ENCODE data around the gene IGSF9B. TPM values are rescaled to one million over a fixed set of nuclear protein-coding genes. Genes with fewer than 3 reads are reported as not detected.

Gene IGSF9B
- total RNA-seq, 1 experiment from 2014 or later, result 5.6 TPM

DNA sequence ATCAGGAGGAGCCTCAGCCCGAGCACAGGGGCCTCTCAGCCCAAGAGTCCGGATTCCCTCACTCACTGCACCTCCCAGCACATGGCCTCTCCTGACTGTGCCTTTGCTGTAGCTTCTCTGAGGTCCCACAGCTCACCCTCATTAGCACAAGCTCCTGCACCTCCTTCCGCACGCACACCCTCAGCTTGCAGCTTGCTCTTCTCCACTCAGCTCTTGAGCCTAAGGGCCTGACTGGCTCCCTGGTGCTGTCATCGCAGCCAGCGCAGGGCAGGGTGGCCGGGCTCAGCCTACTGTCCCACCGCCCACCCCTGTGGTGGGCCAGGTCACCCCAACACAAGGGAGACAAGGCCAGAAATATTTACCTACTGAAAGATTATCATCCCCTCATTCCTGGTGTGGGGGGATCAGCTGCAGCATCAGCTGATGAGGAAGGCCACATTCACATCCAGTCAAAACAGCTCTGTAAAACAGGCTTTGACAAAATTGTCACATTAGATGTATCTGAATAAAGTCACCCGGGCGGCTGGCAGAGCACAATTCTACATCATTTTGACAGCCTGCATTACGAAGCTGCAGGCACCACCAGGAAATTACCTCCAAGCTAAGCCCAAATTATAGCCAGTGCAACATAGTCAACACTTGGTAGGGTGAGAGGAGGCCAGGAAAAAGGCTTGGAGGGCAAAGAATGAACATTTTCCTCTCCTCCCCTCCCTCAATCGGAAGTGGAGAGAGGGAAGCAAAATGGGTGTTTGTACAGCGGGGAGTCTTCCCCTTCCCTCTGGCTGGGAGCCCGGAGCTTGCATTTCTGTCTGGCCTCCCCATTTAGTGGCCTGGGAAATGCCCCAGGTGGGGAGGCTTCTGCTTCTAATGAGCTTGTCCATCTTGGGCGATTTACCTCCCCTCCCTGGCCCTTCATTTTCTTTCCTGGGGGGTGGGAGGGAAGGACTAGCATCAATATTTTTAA is 29.5 kb upstream of the IGSF9B start:
- no peak for DNase-seq (ENCODE audit: low spot score)

- no peak for DNase-seq (ENCODE audit: low spot score)
Observed at GRCh38 chr11:133984828-133985227, 28.1 kb upstream of the IGSF9B start.

DNA sequence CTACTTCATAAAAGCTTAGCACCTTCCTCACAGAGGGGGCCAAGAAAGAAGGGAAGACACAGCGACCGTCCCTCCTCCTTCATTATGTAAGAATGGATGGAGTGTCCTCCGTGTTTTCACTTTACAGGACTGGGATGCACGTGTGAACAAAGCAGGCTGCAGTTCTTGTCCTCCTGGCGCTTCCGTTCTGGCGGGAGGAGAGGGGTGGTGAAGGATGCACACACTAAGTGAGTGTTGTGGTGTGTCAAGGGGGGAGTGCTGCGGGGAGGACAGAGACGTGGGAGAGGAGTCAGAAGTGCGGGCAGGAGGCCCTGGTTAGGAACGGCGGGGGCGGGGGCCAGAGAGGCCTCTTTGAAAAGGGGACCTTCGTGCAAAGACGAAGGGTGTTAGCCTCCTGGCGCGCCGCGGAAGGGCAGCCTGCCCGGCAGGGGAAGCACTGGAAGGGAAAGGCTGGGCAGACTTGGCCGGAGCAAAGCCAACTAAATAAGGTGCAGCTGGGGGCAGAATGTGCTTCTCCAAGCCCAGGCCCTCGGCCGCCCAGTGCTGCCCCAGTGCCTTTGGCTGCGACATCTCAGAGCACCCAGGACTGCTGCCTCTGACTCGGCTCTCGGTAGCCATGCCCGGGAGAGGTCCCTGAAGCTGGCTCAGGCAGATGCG is 27.0 kb upstream of the IGSF9B start:
- no peak for DNase-seq (ENCODE audit: low spot score)

GRCh38 chr11:133982876-133983275 is 26.1 kb upstream of the IGSF9B start:
- DNase-seq (ENCODE audit: low spot score), result no peak

GRCh38 chr11:133982151-133982550 is 25.4 kb upstream of the IGSF9B start:
- DNase-seq (ENCODE audit: low spot score), result no peak

- no peak for DNase-seq (ENCODE audit: low spot score)
Observed at GRCh38 chr11:133981156-133981555, 24.4 kb upstream of the IGSF9B start.

- no peak for DNase-seq (ENCODE audit: low spot score)
Observed at GRCh38 chr11:133980665-133981064, 23.9 kb upstream of the IGSF9B start.

DNA sequence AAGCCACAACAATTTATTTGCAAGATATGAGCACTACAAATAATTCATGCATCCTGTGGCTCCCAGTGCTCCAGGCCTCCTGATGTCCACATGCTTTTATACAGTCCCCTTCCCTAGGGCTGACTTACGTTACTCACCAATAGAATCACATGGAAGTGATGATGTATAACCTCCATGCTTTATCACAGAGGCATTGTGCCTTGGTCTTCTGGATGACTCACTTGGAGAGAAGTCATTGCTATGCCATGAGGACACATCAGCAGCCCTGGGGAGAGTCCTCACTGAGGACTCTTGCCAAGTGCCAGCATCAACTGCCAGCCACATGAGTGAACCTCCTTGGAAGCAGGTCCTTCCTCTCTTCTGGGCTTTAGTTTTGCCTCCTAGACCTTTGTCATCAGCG is 22.0 kb upstream of the IGSF9B start:
- DNase-seq (ENCODE audit: low spot score), result no peak

- DNase-seq (ENCODE audit: low spot score), result no peak
Observed at GRCh38 chr11:133977067-133977677, 20.4 kb upstream of the IGSF9B start.

- no peak for DNase-seq (ENCODE audit: low spot score)
Observed at GRCh38 chr11:133975488-133975849, 18.7 kb upstream of the IGSF9B start.

DNA sequence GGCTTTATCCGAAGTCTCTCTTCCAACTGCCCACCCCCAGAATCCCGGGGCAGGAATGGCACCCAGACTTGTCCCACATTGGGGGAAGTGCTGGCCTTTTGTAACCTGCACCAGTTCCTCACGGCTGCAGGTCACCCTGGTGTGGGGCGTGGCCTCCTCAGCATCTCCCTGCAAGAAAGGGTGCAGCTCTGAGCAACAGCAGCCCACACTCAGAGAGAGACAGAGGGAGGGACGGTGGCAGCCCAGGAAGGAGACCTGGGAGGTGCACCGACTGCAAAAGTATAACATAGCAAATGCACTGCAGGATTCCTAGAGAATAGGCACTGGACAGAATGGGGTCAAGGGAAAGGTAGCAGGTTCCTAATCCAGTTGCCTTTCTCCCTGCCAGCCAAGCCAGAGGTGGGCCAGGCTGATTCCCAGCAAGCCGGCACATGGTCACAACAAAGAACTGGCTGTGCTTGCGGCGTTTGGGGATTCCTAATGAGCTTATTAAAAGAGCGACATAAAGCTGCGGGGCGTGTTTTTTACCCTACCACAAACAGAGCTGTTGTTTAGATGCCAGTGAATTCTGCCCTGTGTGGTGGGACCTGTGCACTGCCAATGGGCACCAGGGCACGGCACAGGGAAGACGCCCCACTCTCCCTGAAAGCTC is 18.2 kb upstream of the IGSF9B start:
- DNase-seq (ENCODE audit: low spot score), result no peak

GRCh38 chr11:133971881-133972280 is 15.1 kb upstream of the IGSF9B start:
- DNase-seq (ENCODE audit: low spot score), result no peak

GRCh38 chr11:133969112-133969511 is 12.3 kb upstream of the IGSF9B start:
- no peak for DNase-seq (ENCODE audit: low spot score)

DNA sequence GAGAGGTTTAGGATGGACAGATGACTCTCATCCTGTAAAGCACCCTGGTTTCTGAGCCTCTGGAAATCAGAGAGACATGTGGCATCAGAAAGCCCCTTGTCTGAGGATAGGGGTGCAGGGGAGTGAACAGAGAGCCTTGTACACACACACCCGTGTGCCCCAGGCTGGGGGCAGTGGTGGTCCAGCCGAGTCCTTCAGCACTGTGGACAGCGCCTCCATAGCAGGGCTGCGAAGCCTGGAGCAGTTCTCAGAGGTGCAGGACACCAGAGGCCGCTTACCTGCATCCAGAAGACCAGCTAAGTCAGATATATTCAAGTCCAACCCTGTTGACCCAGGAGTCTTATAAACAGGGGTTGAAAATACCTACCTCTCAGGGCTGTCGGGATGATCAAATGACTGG is 11.5 kb upstream of the IGSF9B start:
- no peak for DNase-seq (ENCODE audit: low spot score)

DNA sequence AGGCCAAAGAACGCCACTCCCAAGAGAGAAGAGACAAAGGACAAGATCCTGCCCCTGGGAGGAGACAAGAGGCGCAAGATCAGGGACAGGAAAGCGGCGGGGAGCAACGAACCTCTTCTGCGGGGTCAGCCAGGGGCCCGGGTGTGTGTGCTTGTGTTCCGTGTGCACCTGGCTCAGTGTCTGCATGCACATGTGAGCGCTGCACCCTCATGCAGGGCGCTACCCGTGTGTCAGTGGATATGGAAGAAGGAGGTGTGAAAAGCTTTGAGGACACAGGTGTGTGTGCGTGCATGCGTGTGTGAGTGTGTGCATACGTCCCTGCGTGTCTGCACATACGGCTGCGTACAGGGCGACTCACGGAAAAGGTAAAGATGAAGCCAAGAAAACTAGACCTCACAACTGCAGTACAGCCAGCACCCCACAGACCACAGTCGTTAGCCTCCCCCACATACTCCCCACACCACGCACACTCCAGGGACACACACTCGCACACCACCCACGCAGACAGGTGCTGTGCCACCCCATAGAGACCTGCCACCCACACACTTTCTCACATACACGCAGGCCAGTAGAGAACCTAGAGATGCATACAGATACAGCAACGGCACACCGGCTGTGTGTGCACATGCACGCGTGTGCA is 11.0 kb upstream of the IGSF9B start:
- DNase-seq (ENCODE audit: low spot score), result no peak

- no peak for DNase-seq (ENCODE audit: low spot score)
Observed at GRCh38 chr11:133966921-133967598, 10.3 kb upstream of the IGSF9B start.

DNA sequence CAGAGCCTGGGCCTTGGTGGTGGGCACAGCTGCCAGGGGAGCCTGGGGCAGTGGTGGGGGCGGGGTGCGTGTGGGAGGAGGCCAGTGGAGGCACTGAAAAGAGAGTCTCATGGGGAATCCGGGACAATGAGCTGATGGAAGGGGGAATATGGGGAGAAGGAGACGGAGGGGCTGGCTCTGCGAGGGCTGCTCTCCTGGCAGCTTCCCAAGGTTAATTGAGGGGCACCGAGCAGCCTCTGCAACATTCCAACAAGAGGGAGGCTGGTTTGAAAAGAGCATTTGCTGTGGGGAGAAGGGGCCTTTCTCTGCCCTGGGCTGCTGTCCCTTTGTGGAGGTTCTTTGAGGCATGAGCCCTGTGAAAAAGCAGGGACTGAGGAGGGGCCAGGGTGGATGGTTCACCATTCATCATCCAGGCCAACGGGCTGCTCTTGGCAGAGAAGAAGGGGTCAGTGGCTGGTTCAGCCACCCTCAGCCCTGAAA is 9.4 kb upstream of the IGSF9B start:
- DNase-seq (ENCODE audit: low spot score), result no peak

DNA sequence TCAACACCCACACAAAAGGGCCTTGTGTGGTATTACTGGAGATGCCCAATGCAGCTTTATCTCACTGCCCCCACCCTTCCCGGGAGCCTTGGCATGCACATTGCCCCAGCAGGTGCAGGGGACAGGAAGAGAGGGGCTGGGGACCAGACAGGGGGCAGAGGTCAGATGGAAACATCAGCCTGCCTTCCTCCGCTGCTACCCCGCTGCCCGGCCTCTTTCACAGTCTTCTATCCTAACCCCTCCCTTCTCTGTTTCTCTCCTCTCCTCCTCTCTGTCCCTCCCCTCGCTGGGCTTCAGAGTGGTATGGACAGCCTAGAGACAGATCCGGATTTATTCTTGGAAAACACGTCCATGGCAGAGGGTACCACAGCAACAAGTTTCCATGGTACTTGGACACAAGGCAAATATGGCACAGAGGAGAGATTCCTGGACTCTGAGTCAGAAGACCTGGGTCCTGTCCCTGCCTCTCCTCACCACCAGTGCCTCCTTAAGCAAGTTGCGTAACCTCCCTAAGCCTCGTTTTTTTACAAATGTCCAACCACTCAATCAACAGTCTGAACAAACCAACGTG is 8.3 kb upstream of the IGSF9B start:
- peak; percentile 34 for DNase-seq (ENCODE audit: low spot score)

GRCh38 chr11:133964356-133964755 is 7.6 kb upstream of the IGSF9B start:
- no peak for DNase-seq (ENCODE audit: low spot score)

DNA sequence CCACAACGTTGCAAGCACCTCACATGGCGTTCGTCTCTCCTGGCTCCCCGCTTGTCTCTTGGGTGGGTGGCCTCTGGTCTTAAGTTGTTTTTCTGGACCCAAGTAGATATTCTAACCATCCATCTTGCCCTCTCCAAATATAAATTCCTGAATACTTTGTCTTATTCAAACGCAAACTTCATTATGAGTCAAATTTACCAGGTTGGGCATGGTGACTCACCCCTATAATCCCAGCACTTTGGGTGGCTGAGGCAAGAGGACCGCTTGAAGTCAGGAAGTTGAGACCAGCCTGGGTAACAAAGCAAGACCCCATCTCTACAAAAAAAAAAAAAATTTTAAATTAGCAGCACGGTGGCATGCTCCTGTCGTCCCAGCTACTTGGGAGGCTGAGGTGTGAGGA is 5.1 kb upstream of the IGSF9B start:
- DNase-seq (ENCODE audit: low spot score), result no peak
